H1 (cell line): ENCODE data around the gene SFRP2.

Experiments used
- CTCF ChIP-seq, 3 experiments: IDR thresholded peaks; 1 replicate in 2 of 3; 2 replicates in 1 of 3; pipeline versions ENCODE4 v1.5.1 to v1.6.1; 2011; ENCODE audit warnings: low read length in 3 of 3, mild to moderate bottlenecking in 3 of 3, inconsistent platforms in 2 of 3, low read depth in 1 of 3, moderate library complexity in 1 of 3; ENCODE audit not compliant: insufficient read depth in 1 of 3; ENCODE audit errors: control extremely low read depth in 1 of 3
- EZH2 ChIP-seq: fragments of 200-600 bp; sonication (generic); IDR thresholded peaks from 2 replicates; pipeline ENCODE4 v1.7.1; 2012; ENCODE audit warnings: low read depth, mild to moderate bottlenecking, moderate library complexity, low read length, inconsistent platforms; ENCODE audit not compliant: severe bottlenecking
- GTF2F1 ChIP-seq: IDR thresholded peaks from 2 replicates; pipeline ENCODE4 v1.6.1; 2012; ENCODE audit warnings: low read depth, low read length, improper control_type of control experiment, borderline replicate concordance
- JUN ChIP-seq: IDR thresholded peaks from 2 replicates; pipeline ENCODE4 v1.6.1; 2011; ENCODE audit warnings: low read depth, mild to moderate bottlenecking, improper control_type of control experiment, low read length
- MAX ChIP-seq: IDR thresholded peaks from 2 replicates; pipeline ENCODE4 v1.6.1; 2012; ENCODE audit warnings: inconsistent platforms
- POLR2A ChIP-seq, 2 experiments: IDR thresholded peaks; 1 replicate in 1 of 2; 2 replicates in 1 of 2; pipeline ENCODE4 v1.6.1; 2011; ENCODE audit warnings: low read depth in 2 of 2, low read length in 2 of 2, mild to moderate bottlenecking in 2 of 2; ENCODE audit errors: control extremely low read depth in 1 of 2
- POLR2AphosphoS5 ChIP-seq: IDR thresholded peaks from 2 replicates; pipeline ENCODE4 v1.6.1; 2011; ENCODE audit warnings: low read depth, low read length
- TAF1 ChIP-seq: IDR thresholded peaks from 2 replicates; pipeline ENCODE4 v1.6.1; 2011; ENCODE audit warnings: mild to moderate bottlenecking, low read depth, low read length
- USF2 ChIP-seq: IDR thresholded peaks from 2 replicates; pipeline ENCODE4 v1.6.1; 2011; ENCODE audit warnings: low read length, improper control_type of control experiment

- no peak for TF ChIP-seq CTCF (IDR thresholded peaks at IDR 0.05; ENCODE audit: control extremely low read depth in 1 of 3, insufficient read depth in 1 of 3, low read depth in 1 of 3, low read length in 3 of 3)
- TF ChIP-seq POLR2A (IDR thresholded peaks at IDR 0.05; ENCODE audit: control extremely low read depth in 1 of 2, low read depth in 2 of 2, low read length in 2 of 2): no peak
- no peak for TF ChIP-seq POLR2AphosphoS5
- no peak for TF ChIP-seq TAF1
- no peak for TF ChIP-seq GTF2F1
- TF ChIP-seq MAX: no peak
- TF ChIP-seq USF2: no peak
- no peak for TF ChIP-seq EZH2
- no peak for TF ChIP-seq JUN
Measured at GRCh38 chr4:153747406-153747955, 41.4 kb downstream of the SFRP2 start.
